Naive thymus-derived CD4-positive, alpha-beta T cell (primary cell): Measurements from ENCODE around the gene CA4. TPM values are rescaled to one million over a fixed set of nuclear protein-coding genes. Genes with fewer than 3 reads are reported as not detected.
A peak's percentile ranks its signal among the peaks of the same experiment; 100 is the strongest.
"Not testable (repeated sequence)": the region's sequence is repeated elsewhere in the genome, so short reads cannot be mapped to it uniquely, and the experiment has no call there.

Experiments used
- ATAC-seq: fragments of 150-1000 bp; cut with Tn5 transposase; 2 replicates; pipeline ENCODE4 v1.10.0; 2021; ENCODE audit warnings: mild to moderate bottlenecking, moderate library complexity
- CTCF ChIA-PET: fragments of 350-600 bp; sonication (Branson Sonifier 250); formaldehyde crosslinking; loops from one replicate; lab custom pipeline; 2021; ENCODE audit warnings: antibody characterized with exemption; lab: Charles Lee
- POLR2A ChIA-PET: fragments of 350-600 bp; sonication (Branson Sonifier 250); formaldehyde crosslinking; loops from one replicate; lab custom pipeline; 2021; ENCODE audit warnings: antibody characterized with exemption, inconsistent platforms; lab: Charles Lee
- DNase-seq, 9 donors: peaks; one replicate each; pipeline versions ENCODE4 v3.0.0 to v3.0.0-alpha.2; 2020 to 2022; ENCODE audit warnings: mixed read lengths in 1 of 9
- H3K27ac ChIP-seq: one replicate; pipeline ENCODE4 v1.7.0; 2013; ENCODE audit warnings: mild to moderate bottlenecking, low read depth, low read length, moderate library complexity
- H3K27me3 ChIP-seq, 2 donors: one replicate each; pipeline ENCODE4 v1.7.0; 2013; ENCODE audit warnings: low read length in 2 of 2, mild to moderate bottlenecking in 2 of 2, moderate library complexity in 2 of 2; ENCODE audit not compliant: control insufficient read depth in 2 of 2, insufficient read depth in 2 of 2
- H3K36me3 ChIP-seq, 3 experiments: 1 replicate in 2 of 3; 2 replicates in 1 of 3; pipeline ENCODE4 v1.7.0; 2013; ENCODE audit warnings: low read length in 3 of 3, mild to moderate bottlenecking in 3 of 3, moderate library complexity in 1 of 3; ENCODE audit not compliant: insufficient read depth in 3 of 3, control insufficient read depth in 2 of 3
- H3K4me1 ChIP-seq, 2 donors: one replicate each; pipeline ENCODE4 v1.7.0; 2013; ENCODE audit warnings: low read length in 2 of 2, mild to moderate bottlenecking in 2 of 2, moderate library complexity in 1 of 2; ENCODE audit not compliant: control insufficient read depth in 2 of 2, insufficient read depth in 2 of 2
- H3K4me3 ChIP-seq: 2 replicates; pipeline ENCODE4 v1.7.0; 2013; ENCODE audit warnings: mild to moderate bottlenecking, low read length
- H3K9me3 ChIP-seq, 3 experiments: 1 replicate in 2 of 3; 2 replicates in 1 of 3; pipeline ENCODE4 v1.7.0; 2013; ENCODE audit warnings: low read length in 3 of 3; ENCODE audit not compliant: control insufficient read depth in 2 of 3
- H3K27ac Mint-ChIP-seq, 9 donors: one replicate each; pipeline ENCODE4 v1.8.0; 2020 to 2022; ENCODE audit warnings: mixed read lengths in 9 of 9, mild to moderate bottlenecking in 8 of 9, moderate library complexity in 5 of 9, inconsistent platforms in 2 of 9
- H3K27me3 Mint-ChIP-seq, 5 donors: one replicate each; pipeline ENCODE4 v1.8.0; 2021 to 2022; ENCODE audit warnings: mixed read lengths in 5 of 5, mild to moderate bottlenecking in 1 of 5
- H3K36me3 Mint-ChIP-seq, 5 donors: one replicate each; pipeline ENCODE4 v1.8.0; 2020 to 2022; ENCODE audit warnings: mixed read lengths in 5 of 5, mild to moderate bottlenecking in 3 of 5, inconsistent platforms in 1 of 5
- H3K4me1 Mint-ChIP-seq, 7 donors: one replicate each; pipeline ENCODE4 v1.8.0; 2020 to 2022; ENCODE audit warnings: mixed read lengths in 7 of 7, mild to moderate bottlenecking in 3 of 7, inconsistent platforms in 1 of 7
- H3K4me3 Mint-ChIP-seq, 10 donors: one replicate each; pipeline ENCODE4 v1.8.0; 2020 to 2022; ENCODE audit warnings: mild to moderate bottlenecking in 10 of 10, mixed read lengths in 10 of 10, moderate library complexity in 6 of 10, inconsistent platforms in 2 of 10
- H3K9me3 Mint-ChIP-seq, 11 donors: one replicate each; pipeline ENCODE4 v1.8.0; 2020 to 2022; ENCODE audit warnings: mixed read lengths in 11 of 11, mild to moderate bottlenecking in 4 of 11, inconsistent platforms in 1 of 11, moderate library complexity in 1 of 11
- intact Hi-C, 2 donors: fragments of 100-400 bp; cut with micrococcal nuclease; formaldehyde crosslinking; loops; one replicate each; pipeline ENCODE4 v1.15.1; 2023
- polyA plus RNA-seq, 2 donors: library from polyadenylated mRNA; unstranded; fragments of 300-500 nt; fragmentation: Illumina TruSeq; gene quantifications; one replicate each; pipeline ENCODE4 v1.2.3, GENCODE V29; 2021
- total RNA-seq, 6 experiments: library from RNA in 5 of 6; stranded (reverse) in 5 of 6; gene quantifications; 1 replicate in 5 of 6; 2 replicates in 1 of 6; pipeline ENCODE4 v1.2.3 and lab custom pipeline; 2021 to 2026

Gene CA4
- total and polyA plus RNA-seq, 7 experiments from 2014 or later, result not detected

GRCh38 chr17:60107526-60108257 lies 42.1 kb upstream of the CA4 start:
- Histone ChIP-seq H3K27me3 (peaks cover 0 to 3% of the 10 kb centered on the region in 2 donors), H3K9me3 (no peaks in the 10 kb centered on the region), H3K36me3 (no peaks in the 10 kb centered on the region), H3K27ac (no peak overlapping the region), H3K4me3 (no peak overlapping the region), H3K4me1 (peaks cover 0 to 2% of the 10 kb centered on the region in 2 donors)
- Mint-ChIP-seq H3K27me3 (peaks cover 21 to 45% (median 39%) of the 10 kb centered on the region in 5 donors), H3K27ac (no peak overlapping the region), H3K4me1 (peaks cover 0 to 13% (median 2%) of the 10 kb centered on the region in 7 donors), H3K36me3 (no peaks in the 10 kb centered on the region), H3K4me3 (no peak overlapping the region), H3K9me3 (no peaks in the 10 kb centered on the region)
- POLR2A ChIA-PET, result no interaction called here
- CTCF ChIA-PET, result no interaction called here
- intact Hi-C loops, result loop anchor here in 1 of 2 donors (10.0 kb wide), 2 partner anchors 193 to 353 kb away; no protein-coding TSS in a partner anchor
- no peak for DNase-seq
- ATAC-seq, result no peak

GRCh38 chr17:60108309-60108708 lies 41.5 kb upstream of the CA4 start:
- Mint-ChIP-seq H3K27ac (peak overlapping the region in 1 of 9 donors; percentile 12), H3K27me3 (peaks cover 21 to 42% (median 36%) of the 10 kb centered on the region in 5 donors)
- H3K4me1 Mint-ChIP-seq, H3K9me3 Mint-ChIP-seq, H3K9me3 ChIP-seq, H3K4me3 Mint-ChIP-seq, H3K27me3 ChIP-seq, H3K36me3 Mint-ChIP-seq, H3K36me3 ChIP-seq, H3K27ac ChIP-seq, DNase-seq, H3K4me3 ChIP-seq, ATAC-seq, H3K4me1 ChIP-seq, CTCF ChIA-PET: not testable (repeated sequence)
- intact Hi-C loops, result loop anchor here in 1 of 2 donors (10.0 kb wide), 2 partner anchors 194 to 354 kb away; no protein-coding TSS in a partner anchor
- POLR2A ChIA-PET, result interaction anchor here (0.6 kb wide), 1 partner anchor 167 kb away, joined by 3 read pairs; no protein-coding TSS in a partner anchor

- Histone ChIP-seq H3K4me1 (no peaks in the 10 kb centered on the region), H3K4me3 (no peak overlapping the region), H3K36me3 (no peaks in the 10 kb centered on the region), H3K27ac (no peak overlapping the region), H3K27me3 (peaks cover 0 to 3% of the 10 kb centered on the region in 2 donors), H3K9me3 (no peaks in the 10 kb centered on the region)
- no peak overlapping the region for H3K4me3 Mint-ChIP-seq
- peaks cover 0 to 7% (median 0%) of the 10 kb centered on the region in 7 donors for H3K4me1 Mint-ChIP-seq
- no peaks in the 10 kb centered on the region for H3K36me3 Mint-ChIP-seq
- no peaks in the 10 kb centered on the region for H3K9me3 Mint-ChIP-seq
- H3K27me3 Mint-ChIP-seq, result peaks cover 20 to 38% (median 32%) of the 10 kb centered on the region in 5 donors
- ATAC-seq, result no peak
- no peak for DNase-seq
- ChIA-PET CTCF (no interaction called here), POLR2A (interaction anchor here (0.6 kb wide), 1 partner anchor 167 kb away, joined by 3 read pairs; no protein-coding TSS in a partner anchor)
- intact Hi-C loops, result loop anchor here in 1 of 2 donors (10.0 kb wide), 2 partner anchors 194 to 354 kb away; no protein-coding TSS in a partner anchor
- peak overlapping the region in 1 of 9 donors; percentile 12 for H3K27ac Mint-ChIP-seq
Measured at GRCh38 chr17:60108712-60109111, 41.1 kb upstream of the CA4 start.

- Mint-ChIP-seq H3K27ac (no peak overlapping the region), H3K4me3 (no peak overlapping the region), H3K4me1 (peaks cover 0 to 7% (median 0%) of the 10 kb centered on the region in 7 donors), H3K27me3 (peaks cover 15 to 34% (median 28%) of the 10 kb centered on the region in 5 donors), H3K36me3 (no peaks in the 10 kb centered on the region), H3K9me3 (no peaks in the 10 kb centered on the region)
- no peak for ATAC-seq
- Histone ChIP-seq H3K9me3 (no peaks in the 10 kb centered on the region), H3K36me3 (no peaks in the 10 kb centered on the region), H3K4me3 (no peak overlapping the region), H3K27ac (no peak overlapping the region), H3K27me3 (peaks cover 0 to 3% of the 10 kb centered on the region in 2 donors), H3K4me1 (no peaks in the 10 kb centered on the region)
- intact Hi-C loops, result loop anchor here in 1 of 2 donors (10.0 kb wide), 2 partner anchors 194 to 354 kb away; no protein-coding TSS in a partner anchor
- CTCF ChIA-PET, result no interaction called here
- POLR2A ChIA-PET, result no interaction called here
- no peak for DNase-seq
Measured at GRCh38 chr17:60109161-60109560, 40.6 kb upstream of the CA4 start.

- ATAC-seq (no peak), DNase-seq (no peak)
- Mint-ChIP-seq H3K27ac (no peak overlapping the region), H3K27me3 (peaks cover 15 to 31% (median 21%) of the 10 kb centered on the region in 5 donors), H3K36me3 (no peaks in the 10 kb centered on the region), H3K9me3 (no peaks in the 10 kb centered on the region), H3K4me1 (peaks cover 0 to 7% (median 0%) of the 10 kb centered on the region in 7 donors), H3K4me3 (no peak overlapping the region)
- ChIA-PET CTCF (interaction anchor here (1.3 kb wide), 1 partner anchor 197 kb away, joined by 3 read pairs; no protein-coding TSS in a partner anchor), POLR2A (no interaction called here)
- Histone ChIP-seq H3K9me3 (no peaks in the 10 kb centered on the region), H3K27me3 (peaks cover 0 to 3% of the 10 kb centered on the region in 2 donors), H3K4me3 (no peak overlapping the region), H3K27ac (no peak overlapping the region), H3K36me3 (no peaks in the 10 kb centered on the region), H3K4me1 (no peaks in the 10 kb centered on the region)
- intact Hi-C loops, result no loop called here
Measured at GRCh38 chr17:60110586-60110985, 39.2 kb upstream of the CA4 start.

- H3K27me3 Mint-ChIP-seq, result peaks cover 13 to 26% (median 14%) of the 10 kb centered on the region in 5 donors
- CTCF ChIA-PET, H3K27me3 ChIP-seq, H3K36me3 ChIP-seq, H3K4me3 ChIP-seq, H3K4me1 ChIP-seq, H3K27ac ChIP-seq, H3K36me3 Mint-ChIP-seq, H3K9me3 ChIP-seq, H3K9me3 Mint-ChIP-seq, H3K4me1 Mint-ChIP-seq, POLR2A ChIA-PET, intact Hi-C loops, H3K27ac Mint-ChIP-seq, H3K4me3 Mint-ChIP-seq: not testable (repeated sequence)
- ATAC-seq (peak; percentile 70), DNase-seq (peak in 1 of 9 donors; percentile 9)
Measured at GRCh38 chr17:60111661-60112060, 38.1 kb upstream of the CA4 start.
